ENCODE measurements around the gene ERAP2.

GRCh38 chr5:96920744-96921355, 44.5 kb downstream of the ERAP2 start:
- TF ChIP-seq, protein P1, sequence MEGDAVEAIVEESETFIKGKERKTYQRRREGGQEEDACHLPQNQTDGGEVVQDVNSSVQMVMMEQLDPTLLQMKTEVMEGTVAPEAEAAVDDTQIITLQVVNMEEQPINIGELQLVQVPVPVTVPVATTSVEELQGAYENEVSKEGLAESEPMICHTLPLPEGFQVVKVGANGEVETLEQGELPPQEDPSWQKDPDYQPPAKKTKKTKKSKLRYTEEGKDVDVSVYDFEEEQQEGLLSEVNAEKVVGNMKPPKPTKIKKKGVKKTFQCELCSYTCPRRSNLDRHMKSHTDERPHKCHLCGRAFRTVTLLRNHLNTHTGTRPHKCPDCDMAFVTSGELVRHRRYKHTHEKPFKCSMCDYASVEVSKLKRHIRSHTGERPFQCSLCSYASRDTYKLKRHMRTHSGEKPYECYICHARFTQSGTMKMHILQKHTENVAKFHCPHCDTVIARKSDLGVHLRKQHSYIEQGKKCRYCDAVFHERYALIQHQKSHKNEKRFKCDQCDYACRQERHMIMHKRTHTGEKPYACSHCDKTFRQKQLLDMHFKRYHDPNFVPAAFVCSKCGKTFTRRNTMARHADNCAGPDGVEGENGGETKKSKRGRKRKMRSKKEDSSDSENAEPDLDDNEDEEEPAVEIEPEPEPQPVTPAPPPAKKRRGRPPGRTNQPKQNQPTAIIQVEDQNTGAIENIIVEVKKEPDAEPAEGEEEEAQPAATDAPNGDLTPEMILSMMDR (IDR thresholded peaks at IDR 0.05) = no peak
- TF ChIP-seq REST (IDR thresholded peaks at IDR 0.05; ENCODE audit: insufficient read depth in 1 of 2, low read depth in 2 of 2, low read length in 1 of 2) (no peak), POLR2AphosphoS5 (IDR thresholded peaks at IDR 0.05; ENCODE audit: low read depth, low read length) (no peak), TCF7L2 (IDR thresholded peaks at IDR 0.05; ENCODE audit: low read depth, low read length) (no peak)
